NCI-H345 (cell line): ENCODE data around the gene LHX2.

ENCODE experiments used
- DNase-seq: peaks from one replicate; lab custom pipeline; 2025; lab: John Stamatoyannopoulos, UW

LHX2 gene

GRCh38 chr9:124062172-124062571, 50.6 kb downstream of the LHX2 start:
- no peak for DNase-seq

GRCh38 chr9:124066783-124067577, 55.4 kb downstream of the LHX2 start:
- DNase-seq = no peak

GRCh38 chr9:124068251-124068650, 56.7 kb downstream of the LHX2 start:
- no peak for DNase-seq

- peak; percentile 27 for DNase-seq
Observed at GRCh38 chr9:124074746-124075145, 63.2 kb downstream of the LHX2 start.

- no peak for DNase-seq
Observed at GRCh38 chr9:124075761-124076160, 64.2 kb downstream of the LHX2 start.

- DNase-seq = no peak
Observed at GRCh38 chr9:124077915-124078572, 66.5 kb downstream of the LHX2 start.

GRCh38 chr9:124078641-124079040, 67.1 kb downstream of the LHX2 start:
- no peak for DNase-seq

- DNase-seq = no peak
Observed at GRCh38 chr9:124079176-124079925, 67.8 kb downstream of the LHX2 start.

- no peak for DNase-seq
Observed at GRCh38 chr9:124082622-124083021, 71.1 kb downstream of the LHX2 start.
